Breast epithelium (tissue), 3 donors: ENCODE measurements around the gene HOXC5.

Source experiments
- CTCF ChIP-seq, 3 donors: fragments of 450-650 bp; IDR thresholded peaks; one replicate each; pipeline ENCODE4 v1.5.1; 2016 to 2017; ENCODE audit warnings: antibody characterized with exemption in 3 of 3, mild to moderate bottlenecking in 3 of 3, moderate library complexity in 3 of 3
- POLR2A ChIP-seq: fragments of 450-650 bp; IDR thresholded peaks from one replicate; pipeline ENCODE4 v1.6.1; 2016; ENCODE audit warnings: antibody characterized with exemption, mild to moderate bottlenecking, moderate library complexity
- POLR2AphosphoS5 ChIP-seq, 3 donors: sonication (generic); formaldehyde crosslinking; IDR thresholded peaks; one replicate each; pipeline ENCODE4 v1.6.1; 2017; ENCODE audit warnings: antibody characterized with exemption in 3 of 3

GRCh38 chr12:54044425-54045103 is 11.7 kb downstream of the HOXC5 start:
- TF ChIP-seq POLR2AphosphoS5 (IDR thresholded peaks at IDR 0.05) (no peak), CTCF (IDR thresholded peaks at IDR 0.05) (no peak), POLR2A (no peak)
